Measurements from ENCODE around the gene TMEM63B.
"Not testable (repeated sequence)": the region's sequence is repeated elsewhere in the genome, so short reads cannot be mapped to it uniquely, and the experiment has no call there.

Gene TMEM63B

DNA sequence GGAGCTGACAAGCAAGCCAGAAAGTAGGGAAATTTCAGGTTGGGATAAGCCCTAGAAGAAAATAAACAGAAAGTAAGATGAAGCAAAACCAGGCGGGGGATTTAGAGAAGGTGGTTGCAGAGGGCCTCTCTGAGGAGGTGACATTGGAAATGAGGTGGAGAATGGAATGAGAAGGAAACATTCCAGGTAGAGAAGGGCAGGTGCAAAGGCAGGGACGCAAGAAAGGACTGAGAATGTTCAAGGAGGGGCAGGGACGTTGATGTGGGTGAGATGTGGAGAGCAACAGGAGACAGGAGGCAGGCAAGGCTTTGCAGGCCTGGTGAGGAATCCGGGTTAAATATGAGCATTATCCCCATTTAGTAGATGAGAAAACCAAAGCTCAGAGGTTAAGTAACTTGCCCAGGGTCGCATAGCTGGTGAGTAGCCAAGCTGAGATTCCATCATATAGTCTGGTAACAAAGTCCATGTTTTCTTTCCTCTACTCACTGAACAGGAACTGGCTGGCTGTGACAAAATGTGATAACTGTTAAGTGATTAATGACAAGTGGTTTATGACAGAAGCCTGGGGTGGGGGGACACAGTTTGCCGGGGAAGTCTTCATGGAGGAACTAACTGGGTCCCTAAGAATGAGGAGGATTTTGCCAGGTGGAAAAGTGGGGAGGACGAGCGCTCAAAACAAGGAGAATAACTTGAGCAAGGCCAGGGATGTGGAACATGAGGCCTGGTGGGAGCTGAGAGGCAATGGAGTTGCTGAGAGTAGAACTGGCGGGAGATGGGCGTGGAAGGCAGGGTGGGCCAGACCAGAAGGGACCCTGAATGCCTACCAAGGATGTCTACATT lies 32.7 kb upstream of the TMEM63B start:
- no peak for DNase-seq (ENCODE audit: low read depth in 2 of 2)

GRCh38 chr6:44095243-44095623 lies 32.1 kb upstream of the TMEM63B start:
- DNase-seq (ENCODE audit: low read depth in 2 of 2): not testable (repeated sequence)

DNA sequence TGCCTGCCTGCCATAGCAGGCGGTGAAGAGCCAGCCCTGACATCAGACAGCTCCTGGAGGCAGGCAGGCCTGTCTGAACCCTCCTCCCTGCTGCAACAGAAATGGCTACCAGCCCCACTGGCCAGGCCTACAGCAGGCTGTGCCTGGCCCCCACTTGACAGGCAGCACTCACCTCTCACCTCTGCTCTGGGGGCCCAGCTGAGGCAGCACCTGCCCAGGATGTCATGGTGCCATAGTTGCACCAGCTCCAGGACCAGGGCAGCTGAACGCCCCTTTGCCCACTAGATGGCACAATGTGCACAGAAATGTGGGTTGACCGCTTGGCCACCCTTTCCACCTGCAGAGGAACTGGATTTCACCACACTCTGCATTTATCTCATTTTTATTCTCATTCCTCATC lies 30.7 kb upstream of the TMEM63B start:
- DNase-seq (ENCODE audit: low read depth in 2 of 2): peak; percentile 31 to 60

DNA sequence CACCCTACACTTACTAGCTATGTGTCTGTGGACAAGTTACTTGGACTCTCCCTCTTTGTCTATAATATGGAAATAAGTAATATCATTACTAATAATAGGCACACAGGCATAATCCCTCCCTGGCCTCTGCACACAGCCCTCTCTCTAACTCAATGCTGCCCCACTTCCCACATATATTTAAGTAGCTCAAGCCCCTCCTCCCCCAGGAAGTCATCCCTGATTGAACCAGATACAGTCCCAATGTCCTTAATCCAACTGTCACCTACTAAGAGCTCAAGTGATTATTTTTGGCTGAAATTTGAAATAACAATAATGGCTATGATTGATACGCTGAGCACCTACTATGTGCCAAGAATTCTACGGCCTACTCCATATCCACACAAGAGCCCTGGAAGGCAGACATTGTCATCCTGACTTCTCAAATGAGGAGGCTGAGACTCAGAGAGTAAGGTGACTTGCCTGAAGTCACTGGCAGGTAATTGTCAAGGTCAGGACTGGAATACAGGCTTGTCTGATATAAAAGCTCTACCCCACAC lies 29.5 kb upstream of the TMEM63B start:
- DNase-seq (ENCODE audit: low read depth in 2 of 2): no peak

DNA sequence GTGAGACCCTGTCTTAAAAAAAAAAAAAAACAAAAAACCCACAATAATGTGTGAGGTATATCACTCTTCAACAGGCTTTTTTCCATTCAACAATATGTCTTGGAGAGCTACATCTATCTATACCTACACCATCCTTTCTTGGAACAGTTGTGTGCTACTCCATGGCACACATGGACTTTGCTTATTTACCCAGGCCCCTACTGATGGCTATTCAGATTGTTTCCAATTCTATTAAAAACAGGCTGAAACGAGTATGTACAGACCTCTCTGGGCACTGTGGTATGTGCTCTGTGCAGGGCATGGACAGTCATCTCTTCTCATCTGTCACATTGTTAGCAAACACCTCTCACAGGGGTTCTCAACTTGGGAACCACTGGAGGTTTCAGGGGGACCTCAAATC lies 28.2 kb upstream of the TMEM63B start:
- DNase-seq (ENCODE audit: low read depth in 2 of 2): no peak

DNA sequence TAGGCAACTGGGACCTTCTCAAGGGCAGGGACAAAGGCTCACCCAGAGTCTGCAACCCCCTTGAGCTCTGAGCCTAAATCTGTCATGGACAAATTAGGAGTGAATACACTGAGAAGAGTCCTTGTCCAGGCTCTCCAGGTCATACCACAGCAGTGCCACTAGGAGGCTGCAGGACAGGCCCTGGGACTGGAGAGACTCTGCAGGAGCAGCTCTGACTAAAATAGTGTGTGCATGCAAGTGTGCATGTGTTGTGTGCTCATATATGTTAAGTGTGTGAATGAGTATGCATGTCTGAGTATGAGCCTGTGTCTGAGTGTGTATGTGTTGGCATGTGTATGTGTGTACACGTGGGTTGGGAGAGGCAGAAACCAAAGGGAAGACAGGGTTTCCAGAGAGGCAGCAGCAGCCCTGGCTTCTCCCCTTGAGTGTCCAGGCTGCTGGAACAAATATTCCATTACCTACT lies 27.2 kb upstream of the TMEM63B start:
- no peak for DNase-seq (ENCODE audit: low read depth in 2 of 2)

GRCh38 chr6:44101832-44102231 lies 25.5 kb upstream of the TMEM63B start:
- DNase-seq (ENCODE audit: low read depth in 2 of 2): no peak

- no peak for DNase-seq (ENCODE audit: low read depth in 2 of 2)
Measured at GRCh38 chr6:44102527-44102926, 24.8 kb upstream of the TMEM63B start.

DNA sequence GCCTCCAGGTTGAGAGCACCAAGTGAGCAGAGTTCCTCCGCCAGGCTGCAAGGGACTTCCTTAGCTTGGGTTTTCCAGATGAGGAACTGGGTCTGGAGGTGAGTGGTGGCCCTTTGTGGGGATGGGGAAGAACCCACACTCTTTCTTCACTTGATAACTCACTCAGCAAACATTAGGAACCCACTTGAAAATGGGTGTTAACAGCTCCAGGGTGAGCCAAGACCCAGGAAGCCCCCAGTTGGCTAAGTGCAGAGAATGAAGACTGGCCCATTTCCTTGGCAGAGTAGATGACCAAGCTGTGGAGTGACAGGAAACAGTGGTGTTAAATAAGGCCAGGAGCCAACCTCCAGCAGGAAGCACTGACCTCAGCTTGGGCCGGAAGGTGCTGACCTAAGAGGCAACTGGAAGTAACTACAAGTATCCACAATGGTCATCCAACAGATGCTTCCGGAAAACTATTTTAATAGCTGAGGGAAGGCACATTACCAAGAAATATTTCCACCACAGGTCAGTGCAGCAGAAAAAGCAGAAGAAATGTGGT lies 22.8 kb upstream of the TMEM63B start:
- DNase-seq (ENCODE audit: low read depth in 2 of 2): no peak

GRCh38 chr6:44105146-44105545 lies 22.2 kb upstream of the TMEM63B start:
- DNase-seq (ENCODE audit: low read depth in 2 of 2): no peak

GRCh38 chr6:44105993-44106740 lies 21.2 kb upstream of the TMEM63B start:
- no peak for DNase-seq (ENCODE audit: low read depth in 2 of 2)

DNA sequence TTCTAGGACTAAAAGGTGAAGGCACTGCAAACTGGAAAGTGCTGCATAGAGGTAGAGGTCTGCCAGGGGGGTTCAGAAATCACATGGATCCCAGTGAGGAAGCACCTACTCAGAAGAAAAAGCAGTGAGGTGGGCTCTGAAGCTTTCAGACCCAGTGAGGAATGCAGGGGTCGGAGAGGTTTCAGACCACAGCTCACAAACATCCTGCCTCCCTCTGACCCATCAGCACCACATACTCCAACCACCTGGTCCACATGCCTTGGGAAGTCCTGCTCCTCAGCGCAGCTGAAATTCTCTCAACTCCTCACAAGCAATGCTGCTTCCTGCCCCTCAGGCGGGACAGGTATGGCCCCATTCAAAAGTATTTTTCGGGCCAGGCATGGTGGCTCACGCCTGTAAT lies 20.3 kb upstream of the TMEM63B start:
- DNase-seq (ENCODE audit: low read depth in 2 of 2): no peak

DNA sequence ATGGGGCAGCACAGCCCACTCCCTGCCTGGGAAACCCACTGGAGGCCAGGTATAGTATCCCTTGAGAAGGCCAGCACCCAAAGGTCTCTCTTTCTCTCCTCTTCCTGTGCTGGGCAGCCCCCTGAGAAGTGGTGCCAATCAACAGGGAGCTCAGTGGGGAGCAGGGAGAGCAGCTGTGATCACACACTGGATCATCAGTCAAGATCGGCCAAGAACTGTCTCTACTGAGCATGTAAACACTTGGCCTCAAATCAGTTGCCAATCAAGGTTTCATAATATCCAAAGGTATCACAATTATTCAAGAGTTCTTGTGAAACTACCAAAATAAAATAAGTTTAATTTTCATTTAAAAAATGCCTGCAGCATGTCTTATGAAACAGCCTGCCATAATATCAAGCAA lies 18.9 kb upstream of the TMEM63B start:
- no peak for DNase-seq (ENCODE audit: low read depth in 2 of 2)

DNA sequence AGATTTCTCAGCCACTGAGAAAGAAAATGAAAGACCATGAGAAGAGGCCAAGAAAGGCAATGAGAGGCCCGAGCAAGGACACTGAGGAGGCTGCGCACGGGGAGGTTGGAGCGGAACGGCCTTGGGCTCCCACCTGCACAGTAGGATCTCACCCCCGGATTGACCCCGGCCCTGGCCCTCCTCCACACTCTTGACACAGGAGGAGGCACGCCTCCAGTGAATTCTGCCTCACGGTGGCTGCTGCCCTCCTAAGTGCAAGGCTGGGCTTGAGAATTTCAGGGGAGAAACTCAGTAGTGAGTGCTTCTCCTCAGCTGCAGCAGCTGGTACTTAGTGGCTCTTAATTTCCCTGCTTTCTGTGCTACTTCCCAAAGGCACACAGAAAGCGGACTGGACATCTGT lies 18.1 kb upstream of the TMEM63B start:
- DNase-seq (ENCODE audit: low read depth in 2 of 2): no peak

DNA sequence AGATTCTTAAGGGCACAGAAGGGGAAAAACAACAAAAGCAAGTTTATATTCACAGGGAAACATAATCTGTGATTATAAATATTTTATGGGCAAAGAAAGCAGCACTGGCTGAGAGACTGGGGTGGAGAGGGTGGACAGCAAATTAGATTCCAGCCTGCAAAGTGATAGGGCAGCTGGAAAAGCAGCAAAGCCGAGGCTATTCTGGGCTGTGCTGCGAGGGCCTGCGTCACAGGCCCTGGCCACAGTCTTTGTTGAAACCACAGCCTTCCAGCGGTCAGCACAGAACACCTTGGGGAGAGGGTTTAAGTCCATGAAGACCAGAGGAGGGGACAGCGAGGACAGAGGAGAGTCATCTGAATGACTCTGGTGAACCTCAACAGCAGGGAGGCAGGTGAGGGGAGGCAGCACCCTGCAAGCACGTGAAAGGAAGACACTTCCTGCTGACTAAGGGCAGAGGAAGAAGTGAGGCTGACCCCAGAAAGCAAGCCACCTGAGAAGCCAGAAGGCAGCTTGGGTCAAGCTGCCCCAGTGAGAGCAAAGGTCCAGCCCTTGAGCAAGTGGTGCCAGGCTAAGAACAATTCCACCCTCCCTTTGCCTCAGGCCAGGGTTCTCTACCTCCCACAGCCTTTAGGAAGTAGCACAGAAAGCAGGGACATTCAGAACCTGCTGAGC lies 17.2 kb upstream of the TMEM63B start:
- no peak for DNase-seq (ENCODE audit: low read depth in 2 of 2)

GRCh38 chr6:44110966-44111365 lies 16.4 kb upstream of the TMEM63B start:
- DNase-seq (ENCODE audit: low read depth in 2 of 2): no peak

- no peak for DNase-seq (ENCODE audit: low read depth in 2 of 2)
Measured at GRCh38 chr6:44111434-44112417, 15.6 kb upstream of the TMEM63B start.

DNA sequence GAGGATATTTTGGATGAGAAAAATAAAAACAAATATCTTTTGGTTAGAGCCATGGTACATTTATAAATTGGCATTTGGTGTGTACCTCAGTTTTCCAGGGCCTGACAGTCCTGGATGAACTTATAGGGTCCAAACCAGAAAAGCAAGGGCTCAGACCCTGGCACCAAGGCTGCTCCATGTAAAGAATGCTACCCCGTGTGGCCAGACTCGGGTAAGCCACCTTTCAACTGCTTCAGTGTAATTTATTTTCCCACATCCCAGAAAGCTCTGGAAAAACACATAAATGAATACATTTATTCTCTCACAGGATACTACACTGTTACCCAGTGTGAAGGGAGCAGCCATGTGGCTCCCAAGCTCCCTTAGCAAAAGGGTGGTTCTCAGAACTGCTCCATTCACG lies 13.9 kb upstream of the TMEM63B start:
- no peak for DNase-seq (ENCODE audit: low read depth in 2 of 2)

DNA sequence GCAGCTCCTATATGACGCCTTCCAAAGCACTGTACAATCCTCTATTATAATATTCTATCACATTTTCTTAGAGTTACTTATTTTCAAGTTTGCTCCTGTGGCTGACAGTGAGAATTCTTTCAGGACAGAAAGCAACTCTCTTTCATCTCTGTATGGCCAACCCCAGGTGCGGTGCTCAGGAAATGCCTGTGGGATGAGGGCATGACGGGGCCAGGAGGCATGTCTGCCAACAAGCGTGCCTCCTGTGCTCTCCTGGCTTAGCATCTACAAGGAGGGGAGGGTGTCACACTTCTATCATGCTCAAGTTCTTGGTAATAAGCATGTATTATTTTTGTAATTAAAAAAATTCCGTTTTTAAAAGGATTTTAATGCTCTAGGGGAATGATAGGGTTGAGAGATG lies 11.5 kb upstream of the TMEM63B start:
- DNase-seq (ENCODE audit: low read depth in 2 of 2): no peak

DNA sequence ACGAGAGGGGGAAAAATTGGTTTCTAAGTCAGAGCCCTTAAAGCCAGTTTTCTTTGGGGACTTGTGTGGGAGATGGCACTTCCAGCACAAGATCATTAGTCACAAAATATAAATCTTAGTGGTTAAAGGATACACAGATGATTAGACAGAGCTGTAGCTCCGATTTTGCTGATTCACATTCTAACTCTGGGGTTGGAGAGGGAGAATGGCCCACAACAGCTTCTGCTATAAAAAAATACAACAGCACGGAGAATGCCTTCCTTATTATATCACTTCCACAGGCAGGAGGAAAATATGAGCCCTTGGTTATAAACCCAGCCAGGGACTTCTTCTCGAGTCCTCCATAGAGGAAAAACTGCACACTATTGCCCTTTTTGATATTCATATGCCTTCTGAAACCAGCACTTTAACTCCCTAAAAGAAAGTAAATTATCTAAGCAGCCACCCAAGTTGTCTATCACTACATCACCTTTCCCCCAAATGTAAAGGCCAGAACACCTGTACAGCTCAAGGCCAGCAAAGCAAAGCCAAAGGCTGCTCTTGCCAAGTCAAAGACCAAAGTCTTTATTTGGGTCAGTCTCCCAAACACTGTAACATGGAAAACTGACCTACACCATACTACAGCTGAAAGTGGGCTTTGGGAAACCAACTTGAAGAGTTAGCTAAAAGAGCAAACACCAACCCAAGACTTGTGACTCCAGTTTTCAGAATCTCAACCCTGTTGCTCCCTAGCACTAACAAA lies 10.5 kb upstream of the TMEM63B start:
- no peak for DNase-seq (ENCODE audit: low read depth in 2 of 2)
